ENCODE data around the gene GUCY1B1.

Gene GUCY1B1

GRCh38 chr4:155811083-155811482 is 52.3 kb downstream of the GUCY1B1 start:
- H3K4me3 ChIP-seq (ENCODE audit: control insufficient read depth, low read depth, low read length): no peak overlapping the region
- DNase-seq (ENCODE audit: low read depth): no peak
- no peak for TF ChIP-seq CTCF (IDR thresholded peaks at IDR 0.05; ENCODE audit: control insufficient read depth, insufficient read depth, low read depth, low read length, missing control alignments)

- H3K4me3 ChIP-seq (ENCODE audit: control insufficient read depth, low read depth, low read length): no peak overlapping the region
- DNase-seq (ENCODE audit: low read depth): no peak
- TF ChIP-seq CTCF (IDR thresholded peaks at IDR 0.05; ENCODE audit: control insufficient read depth, insufficient read depth, low read depth, low read length, missing control alignments): no peak
These were observed 59.8 kb downstream of the GUCY1B1 start for GRCh38 chr4:155818639-155819038.

GRCh38 chr4:155819066-155819465 is 60.2 kb downstream of the GUCY1B1 start:
- TF ChIP-seq CTCF (IDR thresholded peaks at IDR 0.05; ENCODE audit: control insufficient read depth, insufficient read depth, low read depth, low read length, missing control alignments): no peak
- no peak overlapping the region for H3K4me3 ChIP-seq (ENCODE audit: control insufficient read depth, low read depth, low read length)
- DNase-seq (ENCODE audit: low read depth): no peak

- TF ChIP-seq CTCF (IDR thresholded peaks at IDR 0.05; ENCODE audit: control insufficient read depth, insufficient read depth, low read depth, low read length, missing control alignments): no peak
- DNase-seq (ENCODE audit: low read depth): no peak
- H3K4me3 ChIP-seq (ENCODE audit: control insufficient read depth, low read depth, low read length): no peak overlapping the region
These were observed 62.2 kb downstream of the GUCY1B1 start for GRCh38 chr4:155820887-155821518.

- no peak for TF ChIP-seq CTCF (IDR thresholded peaks at IDR 0.05; ENCODE audit: control insufficient read depth, insufficient read depth, low read depth, low read length, missing control alignments)
- DNase-seq (ENCODE audit: low read depth): no peak
These were observed 63.8 kb downstream of the GUCY1B1 start for GRCh38 chr4:155822572-155822971.

GRCh38 chr4:155828628-155829027 is 69.8 kb downstream of the GUCY1B1 start:
- no peak for TF ChIP-seq CTCF (IDR thresholded peaks at IDR 0.05; ENCODE audit: control insufficient read depth, insufficient read depth, low read depth, low read length, missing control alignments)
- DNase-seq (ENCODE audit: low read depth): no peak
- H3K4me3 ChIP-seq (ENCODE audit: control insufficient read depth, low read depth, low read length): no peak overlapping the region

More at GRCh38 chr4:155822572-155822971, 63.8 kb downstream of the GUCY1B1 start:
- no peak overlapping the region for H3K4me3 ChIP-seq (ENCODE audit: control insufficient read depth, low read depth, low read length)
